HG02642 (cell line): ENCODE results near the gene RBBP8.

Experiments used
- ATAC-seq: cut with Tn5 transposase; IDR thresholded peaks from one replicate; pipeline ENCODE4 v1.9.1; 2021; ENCODE audit warnings: mild to moderate bottlenecking; ENCODE audit not compliant: unreplicated experiment, poor library complexity

The RBBP8 gene

DNA sequence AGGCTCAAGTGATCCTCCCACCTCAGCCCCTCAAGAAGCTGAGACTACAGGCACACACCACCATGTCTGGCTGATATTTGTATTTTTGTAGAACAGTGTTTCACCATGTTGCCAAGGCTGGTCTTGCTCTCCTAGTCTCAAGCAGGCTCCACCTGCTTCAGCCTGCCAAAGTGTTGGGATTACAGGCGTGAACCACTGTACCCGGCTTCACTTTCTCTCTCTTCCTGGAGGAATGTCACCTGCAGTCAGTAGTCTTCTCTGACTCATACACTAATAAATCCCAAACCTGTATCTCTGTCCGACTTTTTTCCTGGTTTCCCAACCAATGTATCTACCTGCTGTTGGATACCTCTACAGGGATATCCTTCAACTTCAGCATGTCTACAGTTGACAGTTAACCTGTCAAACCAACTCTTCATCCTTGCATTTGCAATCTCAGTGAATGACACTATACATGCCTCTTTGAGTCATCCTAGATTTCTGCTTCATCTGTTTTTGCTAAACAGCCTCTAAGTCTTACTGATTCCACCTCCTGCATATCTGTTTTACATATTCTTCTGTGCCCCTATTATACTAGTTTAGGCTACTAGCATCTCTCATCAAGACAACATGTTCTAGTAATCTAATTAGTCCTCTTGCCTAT lies 54.5 kb downstream of the RBBP8 start:
- ATAC-seq: peak; percentile 30

DNA sequence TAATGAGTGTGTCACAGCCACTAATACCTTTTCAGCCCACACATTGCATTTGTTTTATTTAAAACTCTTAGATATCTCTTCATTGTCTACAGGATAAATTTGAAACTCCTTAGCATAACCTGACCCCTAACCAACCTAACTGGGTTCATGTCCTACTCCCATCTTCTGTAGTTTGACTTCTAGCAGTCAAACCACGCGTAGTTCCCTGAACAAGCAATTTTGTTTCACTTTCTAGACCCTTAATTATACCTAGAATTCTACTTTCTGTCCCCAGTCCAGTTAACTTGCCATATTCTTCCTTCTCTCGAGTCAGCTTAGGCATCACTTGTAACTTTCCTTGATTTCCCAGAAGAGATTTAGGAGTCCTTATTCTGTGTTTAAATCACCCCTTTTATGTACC lies 55.1 kb downstream of the RBBP8 start:
- ATAC-seq: peak; percentile 56

DNA sequence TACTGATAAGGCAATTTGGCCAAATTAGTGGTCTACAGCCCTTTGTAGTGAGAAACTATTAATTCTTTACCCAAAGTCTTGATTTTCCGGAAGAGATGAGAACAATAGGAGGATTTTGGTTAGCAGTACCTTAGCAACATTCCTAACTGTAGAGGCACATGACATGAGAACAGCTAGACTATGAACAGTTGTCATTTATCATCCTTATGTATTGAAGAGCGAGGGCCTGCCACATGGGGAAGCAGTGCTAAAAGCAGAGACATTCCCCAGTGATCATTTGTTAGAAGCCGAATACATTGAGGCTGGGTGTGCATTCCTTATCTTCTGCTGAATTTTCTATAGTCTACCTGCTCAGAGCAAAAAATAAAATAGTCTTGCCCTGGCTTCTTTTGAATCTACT lies 65.2 kb downstream of the RBBP8 start:
- no peak for ATAC-seq

DNA sequence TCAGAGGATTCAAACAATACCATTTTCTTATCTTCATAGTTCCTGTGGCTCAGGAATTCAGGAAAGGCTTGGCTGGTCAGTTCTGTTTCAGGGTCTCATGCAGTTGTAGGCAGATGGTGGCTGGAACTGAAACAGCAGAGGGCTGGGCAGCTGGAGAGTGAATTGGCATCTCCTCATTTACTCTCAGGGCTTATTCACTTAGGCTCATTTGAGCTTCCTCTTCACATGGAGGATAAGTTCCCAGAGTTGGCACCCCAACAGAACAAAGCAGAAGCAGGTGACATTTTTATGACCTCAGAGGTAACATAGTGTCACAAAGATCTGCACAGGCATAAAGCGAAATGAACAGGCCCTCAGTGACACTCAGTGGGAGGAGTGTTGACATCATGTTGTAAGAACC lies 66.1 kb downstream of the RBBP8 start:
- ATAC-seq: no peak

DNA sequence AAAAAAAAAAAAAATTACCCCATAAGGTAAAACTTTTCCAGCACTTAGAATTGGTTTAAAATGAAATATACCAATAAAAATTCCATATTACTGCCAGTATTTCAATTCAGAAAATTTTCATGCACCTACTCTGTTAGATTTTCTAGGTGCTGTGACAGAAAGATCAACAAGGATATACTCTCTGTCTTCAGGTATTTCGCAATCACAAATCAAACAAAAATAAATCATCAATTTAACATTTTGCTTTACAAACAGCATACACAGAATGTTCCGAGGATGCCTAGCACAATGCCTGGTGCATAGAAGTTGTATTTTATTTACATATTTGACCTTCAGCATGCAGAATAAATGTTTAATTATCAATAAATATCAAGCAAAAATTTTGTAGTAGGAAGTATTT lies 66.5 kb downstream of the RBBP8 start:
- no peak for ATAC-seq

DNA sequence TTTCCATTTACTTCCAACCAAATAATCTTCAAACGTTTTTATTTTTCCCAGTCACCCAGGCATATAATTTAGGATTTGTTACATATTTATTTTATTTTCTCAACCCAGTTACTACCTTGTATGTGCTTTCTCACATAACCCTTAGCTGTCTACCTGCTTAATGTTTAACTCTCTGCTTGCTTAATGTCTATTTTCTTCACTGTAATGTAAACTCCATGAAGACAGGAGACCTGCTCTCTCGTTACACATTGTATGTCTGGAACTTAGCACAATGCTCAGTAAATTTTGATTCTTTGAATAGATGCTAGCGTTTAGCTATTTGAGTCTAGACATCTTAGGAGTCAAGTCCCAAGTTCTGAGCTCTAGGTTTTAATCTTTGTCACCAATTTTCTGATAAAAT lies 70.2 kb downstream of the RBBP8 start:
- ATAC-seq: no peak

DNA sequence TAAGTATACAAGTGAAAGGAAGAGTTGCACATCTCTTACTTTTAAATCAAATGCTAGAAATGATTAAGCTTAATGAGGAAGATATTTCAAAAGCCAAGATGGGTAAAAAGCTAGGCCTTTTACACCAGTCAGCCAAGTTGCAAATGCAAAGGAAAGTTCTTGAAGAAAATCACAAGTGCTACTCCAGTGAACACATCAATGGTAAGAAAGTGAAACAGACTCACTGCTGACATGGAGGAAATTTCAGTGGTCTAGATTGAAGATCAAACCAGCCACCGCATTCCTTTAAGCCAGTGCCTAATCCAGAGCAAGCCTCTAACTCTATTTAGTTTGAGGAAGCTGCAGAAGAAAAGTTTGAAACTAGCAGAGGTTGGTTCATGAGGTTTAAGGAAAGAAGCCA lies 79.1 kb downstream of the RBBP8 start:
- no peak for ATAC-seq

DNA sequence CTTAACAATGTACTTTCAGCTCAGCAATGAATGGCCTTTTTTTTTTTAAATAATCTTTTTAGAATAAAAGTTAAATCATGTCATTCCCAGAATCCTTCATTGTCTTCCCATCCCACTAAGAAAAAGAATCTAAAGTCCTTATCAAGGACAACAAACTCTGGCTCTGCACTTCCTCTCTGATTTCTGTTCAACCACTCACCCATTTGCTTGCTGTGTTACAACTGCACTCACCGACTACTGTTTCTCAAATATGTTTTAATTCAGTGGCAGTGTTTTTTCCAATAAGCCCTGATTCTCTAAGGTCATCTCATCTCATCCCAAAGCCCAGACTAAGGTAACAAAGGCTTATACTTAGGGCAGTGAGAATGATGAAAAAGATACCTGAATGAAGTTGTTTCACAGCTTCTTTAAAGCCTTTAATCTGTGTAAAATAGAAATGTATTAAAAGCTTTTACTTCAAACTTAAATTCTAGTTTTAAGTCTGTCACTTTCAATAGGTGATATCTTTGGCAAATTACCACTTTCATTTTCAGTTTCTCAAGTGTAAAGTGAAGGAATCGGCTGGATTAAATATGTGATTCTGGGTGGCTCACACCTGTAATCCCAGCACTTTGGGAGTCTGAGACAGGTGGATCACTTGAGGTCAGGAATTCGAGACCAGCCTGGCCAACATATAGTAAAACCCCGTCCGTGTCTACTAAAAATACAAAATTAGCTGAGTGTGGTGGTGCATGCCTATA lies 87.6 kb downstream of the RBBP8 start:
- ATAC-seq: no peak

DNA sequence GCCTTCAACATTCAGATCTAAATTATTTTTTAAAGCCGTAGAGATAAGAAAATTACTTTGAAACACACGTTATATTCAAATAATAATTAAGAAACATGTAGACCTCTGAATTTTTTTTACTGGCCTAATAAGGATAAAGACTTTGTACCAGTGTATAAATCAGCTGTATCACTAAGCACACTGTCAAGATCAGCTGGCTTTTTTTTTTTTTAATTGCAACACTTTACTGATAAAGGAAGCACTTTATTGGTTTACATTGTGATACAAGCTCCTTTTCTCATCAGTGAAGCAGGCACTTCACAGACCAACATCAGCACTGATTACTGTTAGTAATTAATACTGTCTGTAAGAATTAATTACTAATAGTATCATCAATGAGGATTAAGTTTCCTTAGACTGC lies 88.5 kb downstream of the RBBP8 start:
- ATAC-seq: no peak

DNA sequence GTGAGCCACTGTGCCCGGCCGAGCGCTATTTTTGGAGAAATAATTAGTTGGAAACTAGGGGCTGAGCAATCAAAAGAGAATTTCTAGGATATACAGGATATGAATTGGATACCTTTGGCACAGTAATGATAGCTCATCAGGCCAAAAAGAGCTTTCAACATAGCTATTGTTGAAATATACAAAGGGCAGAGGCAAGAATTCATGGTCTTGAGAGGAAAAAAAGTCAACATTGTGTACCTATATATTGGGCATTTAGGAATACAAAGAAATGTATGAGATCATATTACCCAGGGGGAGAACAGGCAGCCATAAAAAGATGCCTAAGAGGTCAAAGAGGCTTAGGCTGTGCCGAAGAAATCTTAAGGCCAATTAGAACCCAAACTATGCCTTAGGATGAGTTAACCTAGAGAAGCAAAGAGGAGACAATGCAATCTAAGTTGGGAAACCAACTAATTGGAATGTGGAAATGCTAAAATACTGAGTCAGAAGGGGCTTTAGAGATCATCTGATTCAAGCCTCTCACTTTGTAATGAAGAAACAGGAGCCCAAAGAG lies 99.0 kb downstream of the RBBP8 start:
- no peak for ATAC-seq

DNA sequence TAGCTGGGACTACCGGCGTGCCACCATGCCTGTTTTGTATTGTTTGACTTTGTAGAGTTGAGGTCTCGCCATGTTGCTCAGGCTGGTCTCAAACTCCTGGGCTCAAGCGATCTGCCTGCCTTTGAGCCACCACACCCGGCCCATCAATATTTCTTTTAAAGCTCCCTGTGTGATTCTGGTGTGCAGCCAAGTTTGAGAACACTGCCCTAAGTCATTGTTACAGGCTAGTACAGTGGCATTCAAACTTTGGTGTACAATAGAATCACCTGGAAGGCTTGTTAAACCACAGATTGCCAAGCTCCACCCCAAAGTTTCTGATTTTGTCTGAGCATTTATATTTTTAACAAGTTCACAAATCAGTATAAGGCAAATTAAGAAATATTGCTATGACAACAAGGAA lies 99.9 kb downstream of the RBBP8 start:
- ATAC-seq: no peak

DNA sequence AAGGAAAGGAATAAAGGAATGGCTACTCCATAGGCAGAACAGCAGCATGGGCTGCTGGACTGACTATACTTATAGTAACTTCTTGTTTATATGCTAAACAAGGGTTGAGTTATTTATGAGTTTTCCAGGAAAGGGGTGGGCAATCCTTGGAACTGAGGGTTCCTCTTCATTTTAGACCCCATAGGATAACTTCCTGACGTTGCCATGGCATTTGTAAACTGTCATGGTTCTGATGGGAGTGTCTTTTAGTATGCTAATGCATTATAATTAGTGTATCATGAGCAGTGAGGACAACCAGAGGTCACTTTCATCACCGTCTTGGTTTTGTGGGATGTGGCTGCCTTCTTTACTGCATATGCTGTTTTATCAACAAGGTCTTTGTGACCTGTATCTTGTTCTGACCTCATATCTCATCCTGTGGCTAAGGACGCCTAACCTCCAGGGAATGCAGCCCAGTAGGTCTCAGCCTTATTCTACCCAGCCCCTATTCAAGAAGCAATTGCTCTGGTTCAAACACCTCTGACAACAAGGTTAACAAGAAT lies 103.6 kb downstream of the RBBP8 start:
- ATAC-seq: no peak

DNA sequence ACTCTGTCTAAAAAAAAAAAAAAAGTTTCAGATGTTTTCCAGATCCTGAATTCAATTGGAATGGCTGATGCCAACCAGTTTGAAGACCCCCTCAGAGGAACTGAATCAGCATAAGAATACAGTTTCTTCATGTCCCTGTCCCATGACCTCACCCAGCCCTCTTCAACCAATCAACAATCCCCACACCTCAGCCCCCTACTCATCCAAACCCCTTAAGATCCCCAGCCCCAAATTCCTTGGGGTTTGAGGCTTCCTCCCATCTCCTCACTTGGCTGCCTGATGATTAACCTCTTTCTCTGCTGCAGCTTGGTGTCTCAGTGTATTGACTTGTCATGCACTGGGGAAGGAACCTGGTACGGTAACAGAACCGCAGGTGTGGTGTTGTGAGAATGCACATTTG lies 104.5 kb downstream of the RBBP8 start:
- no peak for ATAC-seq

DNA sequence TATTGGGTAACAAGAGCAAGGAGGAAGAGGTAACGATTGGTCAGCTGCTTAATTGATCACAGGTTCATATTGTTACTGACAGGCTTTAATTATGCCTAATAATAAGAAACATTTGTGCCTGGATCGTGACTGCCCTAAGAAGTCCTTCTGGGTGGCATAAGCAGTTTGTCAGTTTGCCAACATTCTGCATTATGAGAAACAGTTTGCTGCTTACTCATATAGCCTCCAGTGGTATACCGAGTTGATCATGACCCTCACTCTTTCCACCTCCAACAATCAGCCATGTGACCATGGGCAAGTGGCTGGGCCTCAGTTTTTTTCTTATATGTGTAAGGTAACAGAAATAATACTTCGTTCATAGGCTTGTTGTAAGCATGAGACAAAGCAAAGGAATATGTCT lies 105.6 kb downstream of the RBBP8 start:
- no peak for ATAC-seq

DNA sequence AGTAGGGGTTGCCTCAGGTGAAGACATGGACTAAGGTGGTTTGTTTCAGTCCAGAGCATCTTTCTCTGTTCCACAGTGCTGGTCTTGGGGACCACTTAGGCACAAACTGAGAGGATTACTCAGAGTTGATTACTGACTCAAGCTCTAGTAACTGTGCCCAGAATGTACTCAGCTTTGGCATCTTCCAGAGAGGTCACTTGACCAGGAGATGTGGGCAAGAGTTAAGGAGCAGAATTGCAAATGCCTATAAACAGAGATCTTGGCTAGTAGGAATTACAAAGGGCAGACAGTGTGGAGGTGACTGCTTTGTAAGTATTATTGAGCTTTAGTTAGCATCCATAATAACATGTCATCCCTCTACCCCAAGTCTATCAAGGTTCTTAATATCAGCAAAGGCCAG lies 109.0 kb downstream of the RBBP8 start:
- no peak for ATAC-seq

DNA sequence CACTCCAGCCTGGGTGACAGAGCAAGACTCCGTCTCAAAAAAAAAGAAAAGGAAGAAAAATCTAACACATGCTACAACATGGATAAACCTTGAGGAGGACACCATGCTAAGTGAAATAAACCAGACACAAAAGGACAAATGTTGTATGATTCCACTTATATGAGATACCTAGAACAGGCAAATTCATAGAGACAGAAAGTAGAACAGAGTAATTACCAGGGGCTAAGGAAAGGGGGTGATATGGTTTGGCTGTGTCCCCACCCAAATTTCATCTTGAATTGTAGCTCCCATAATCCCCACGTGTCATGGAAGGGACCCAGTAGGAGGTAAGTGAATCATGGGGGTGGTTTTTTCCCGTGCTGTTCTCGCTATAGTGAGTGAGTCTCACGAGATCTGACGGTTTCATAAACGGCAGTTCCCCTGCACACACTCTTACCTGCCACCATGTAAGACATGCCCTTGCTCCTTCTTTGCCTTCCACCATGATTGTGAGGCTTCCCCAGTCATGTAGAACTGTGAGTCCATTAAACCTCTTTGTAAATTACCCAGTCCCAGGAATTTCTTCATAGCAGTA lies 110.8 kb downstream of the RBBP8 start:
- ATAC-seq: no peak

DNA sequence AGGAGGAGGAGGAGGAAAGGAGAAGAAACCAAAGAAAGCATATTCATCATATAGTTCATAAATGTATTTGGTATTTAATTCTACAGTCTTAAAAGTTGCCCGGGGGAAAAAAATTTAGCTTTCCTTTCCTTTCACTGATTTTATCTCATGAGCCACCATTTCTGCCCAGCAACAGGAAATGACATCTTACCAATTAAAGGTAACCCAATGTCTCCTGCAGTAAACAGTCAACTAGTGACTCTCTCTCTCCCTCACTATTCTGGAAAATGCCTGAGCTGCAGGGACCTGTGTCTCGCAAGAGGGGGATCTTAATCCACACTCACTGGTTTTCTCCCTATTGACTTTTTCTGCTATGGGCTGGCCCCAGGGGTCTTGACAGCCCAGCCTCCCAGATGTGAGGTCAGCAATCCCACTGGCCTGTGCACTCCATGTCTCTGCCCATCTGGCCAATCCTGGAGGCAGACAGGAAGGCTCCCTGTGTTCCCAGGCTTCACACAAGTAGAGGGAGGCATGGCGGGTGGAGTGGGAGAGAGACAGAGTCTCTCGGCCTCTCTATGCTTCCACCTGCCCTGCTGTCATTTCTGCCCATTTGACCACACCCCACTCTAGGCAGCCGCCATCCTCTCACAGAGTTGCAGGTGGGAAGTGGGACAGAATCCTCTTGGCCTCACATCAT lies 116.7 kb downstream of the RBBP8 start:
- ATAC-seq: no peak

DNA sequence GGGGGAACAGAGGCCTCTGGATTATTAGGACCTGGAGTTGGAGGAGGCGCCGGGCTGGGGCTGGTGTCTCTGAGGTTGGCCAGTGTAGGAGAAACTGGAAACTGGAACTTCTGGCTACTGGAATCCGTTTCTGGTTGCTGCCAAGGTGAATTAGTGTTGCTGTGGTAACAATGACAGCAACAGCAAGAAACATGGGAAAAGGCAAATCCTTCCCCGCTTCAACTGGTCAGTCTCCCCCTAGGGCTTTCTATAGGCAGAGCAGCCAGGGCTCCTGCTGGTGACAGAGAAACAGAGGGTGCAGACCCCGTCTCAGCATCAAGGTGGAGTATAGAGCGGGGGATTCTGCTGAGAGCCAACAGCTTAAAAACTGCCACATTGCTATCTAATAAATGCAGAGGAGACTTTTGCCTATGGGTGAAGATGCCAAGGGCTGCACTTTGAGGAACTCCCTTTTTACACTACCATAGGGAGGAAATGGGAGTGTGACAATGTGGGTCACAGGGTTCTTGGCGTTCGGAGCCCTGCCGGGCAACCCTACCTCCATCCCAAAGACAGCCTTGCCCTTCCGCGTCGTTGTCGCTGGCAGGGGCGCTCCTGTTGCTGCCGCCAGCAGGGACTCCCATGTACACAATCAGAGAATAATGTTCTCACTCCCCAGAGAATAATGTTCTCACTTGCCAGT lies 120.8 kb downstream of the RBBP8 start:
- no peak for ATAC-seq

DNA sequence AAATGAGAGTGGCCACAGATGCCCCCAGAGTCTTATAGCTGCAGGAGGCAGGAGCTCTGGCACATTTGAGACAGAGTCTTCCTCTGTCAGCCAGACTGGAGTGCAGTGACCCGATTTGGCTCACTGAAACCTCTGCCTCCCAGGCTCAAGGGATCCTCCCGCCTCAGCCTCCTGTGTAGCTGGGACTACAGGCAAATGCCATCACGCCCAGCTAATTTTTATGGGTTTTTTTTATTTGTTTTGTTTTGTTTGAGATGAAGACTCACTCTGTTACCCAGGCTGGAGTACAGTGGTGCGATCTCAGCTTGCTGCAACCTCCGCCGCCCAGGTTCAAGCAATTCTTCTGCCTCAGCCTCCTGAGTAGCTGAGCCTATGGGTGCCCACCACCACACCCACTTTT lies 121.4 kb downstream of the RBBP8 start:
- ATAC-seq: no peak

DNA sequence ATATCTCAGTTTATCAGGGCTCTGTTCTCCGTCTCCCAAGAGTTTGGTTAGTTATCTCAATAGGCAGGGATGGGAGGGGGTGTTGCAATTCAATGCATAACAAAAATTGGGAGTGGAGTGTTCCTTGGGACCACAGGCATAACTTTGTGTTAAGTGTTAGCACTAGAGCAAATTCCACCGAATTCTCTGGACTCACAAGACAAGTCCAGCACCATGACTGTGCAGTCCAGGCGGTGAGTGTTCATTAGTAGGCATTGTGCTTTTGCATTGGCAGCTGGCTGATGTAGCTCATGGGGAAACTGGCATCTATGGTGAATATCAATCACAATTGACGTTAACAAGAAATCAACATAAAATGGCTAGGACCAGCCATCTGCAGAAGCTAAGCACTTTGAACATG lies 123.2 kb downstream of the RBBP8 start:
- ATAC-seq: no peak
